ENCODE results near the gene VEZF1. TPM values are rescaled to one million over a fixed set of nuclear protein-coding genes. Genes with fewer than 3 reads are reported as not detected.

Gene VEZF1
- total and polyA plus RNA-seq, 2 experiments from 2014 or later, result 32.2 to 51.9 TPM

- H3K4me1 ChIP-seq (ENCODE audit: insufficient read depth), result peaks cover 11% of the 10 kb centered on the region; the same call in 1 of the 2 replicates
- peaks cover 91% of the 10 kb centered on the region for H3F3A ChIP-seq (ENCODE audit: insufficient read depth)
- H3K79me2 ChIP-seq (ENCODE audit: insufficient read depth), result peaks cover 45% of the 10 kb centered on the region
- peak overlapping the region; percentile 28; the same call in 1 of the 2 replicates for H3K9ac ChIP-seq
- H3K9me2 ChIP-seq (ENCODE audit: insufficient read depth), result no peaks in the 10 kb centered on the region
- H3K4me3 ChIP-seq, result no peak overlapping the region
- H4K20me1 ChIP-seq (ENCODE audit: insufficient read depth), result 0 out of 2 replicates have a peak, but pooled peaks cover 3% of the 10 kb centered on the region
- H2AFZ ChIP-seq, result no peak overlapping the region
- no peaks in the 10 kb centered on the region for H3K9me3 ChIP-seq (ENCODE audit: low read depth)
- TF ChIP-seq EZH2 (IDR thresholded peaks at IDR 0.05; ENCODE audit: insufficient read depth, poor library complexity, severe bottlenecking) (no peak), EZH2phosphoT487 (IDR thresholded peaks at IDR 0.05; ENCODE audit: insufficient read depth, low read depth) (no peak)
- no peaks in the 10 kb centered on the region for H3K27me3 ChIP-seq (replicated peaks; ENCODE audit: insufficient read depth)
- WGBS, 2 experiments (ENCODE audit: low coverage in 1 of 2, low lambda C conversion rate in 2 of 2, missing lambda C conversion rate in 2 of 2), result 32 to 33% methylated on average over 2 of the region's 2 CpGs
- in situ Hi-C loops (cut with MboI), result no loop called here
- no peak overlapping the region for H3K27ac ChIP-seq
- no peak overlapping the region for H3K4me2 ChIP-seq (ENCODE audit: unreplicated experiment)
- H3K36me3 ChIP-seq (ENCODE audit: low read depth), result peaks cover 31% of the 10 kb centered on the region
- DNase-seq, result no peak
Measured at GRCh38 chr17:57994436-57994835, 6.4 kb upstream of the VEZF1 start.

GRCh38 chr17:57993471-57994365 is 5.7 kb upstream of the VEZF1 start:
- Histone ChIP-seq H3K9ac (peak overlapping the region; percentile 14), H3K4me1 (ENCODE audit: insufficient read depth) (peaks cover 19% of the 10 kb centered on the region), H3K27ac (no peak overlapping the region), H3K79me2 (ENCODE audit: insufficient read depth) (peaks cover 38% of the 10 kb centered on the region), H3K9me3 (ENCODE audit: low read depth) (no peaks in the 10 kb centered on the region), H3K27me3 (replicated peaks; ENCODE audit: insufficient read depth) (no peaks in the 10 kb centered on the region), H3K9me2 (ENCODE audit: insufficient read depth) (no peaks in the 10 kb centered on the region), H2AFZ (no peak overlapping the region), H4K20me1 (ENCODE audit: insufficient read depth) (no peaks in the 10 kb centered on the region), H3K4me2 (ENCODE audit: unreplicated experiment) (no peak overlapping the region), H3K4me3 (no peak overlapping the region), H3K36me3 (ENCODE audit: low read depth) (peaks cover 24% of the 10 kb centered on the region), H3F3A (ENCODE audit: insufficient read depth) (peaks cover 92% of the 10 kb centered on the region)
- WGBS, 2 experiments (ENCODE audit: low coverage in 1 of 2, low lambda C conversion rate in 2 of 2, missing lambda C conversion rate in 2 of 2), result 58% methylated on average over 3 of the region's 3 CpGs
- in situ Hi-C loops (cut with MboI), result no loop called here
- no peak for TF ChIP-seq EZH2 (IDR thresholded peaks at IDR 0.05; ENCODE audit: insufficient read depth, poor library complexity, severe bottlenecking)
- TF ChIP-seq EZH2phosphoT487 (IDR thresholded peaks at IDR 0.05; ENCODE audit: insufficient read depth, low read depth), result no peak
- DNase-seq, result no peak

- peaks cover 2% of the 10 kb centered on the region; the same call in 1 of the 2 replicates for H3K36me3 ChIP-seq (ENCODE audit: low read depth)
- no peaks in the 10 kb centered on the region for H3K27me3 ChIP-seq (replicated peaks; ENCODE audit: insufficient read depth)
- DNase-seq, result no peak
- H3K9ac ChIP-seq, result no peak overlapping the region
- in situ Hi-C loops (cut with MboI), result no loop called here
- H3K27ac ChIP-seq, result no peak overlapping the region
- no peaks in the 10 kb centered on the region for H3K9me3 ChIP-seq (ENCODE audit: low read depth)
- TF ChIP-seq EZH2phosphoT487 (IDR thresholded peaks at IDR 0.05; ENCODE audit: insufficient read depth, low read depth) (no peak), EZH2 (IDR thresholded peaks at IDR 0.05; ENCODE audit: insufficient read depth, poor library complexity, severe bottlenecking) (no peak)
- no peaks in the 10 kb centered on the region for H3K9me2 ChIP-seq (ENCODE audit: insufficient read depth)
- peaks cover 32% of the 10 kb centered on the region for H3K79me2 ChIP-seq (ENCODE audit: insufficient read depth)
- H2AFZ ChIP-seq, result no peak overlapping the region
- no peak overlapping the region for H3K4me3 ChIP-seq
- peaks cover 20% of the 10 kb centered on the region for H3K4me1 ChIP-seq (ENCODE audit: insufficient read depth)
- H3F3A ChIP-seq (ENCODE audit: insufficient read depth), result peaks cover 82% of the 10 kb centered on the region
- H4K20me1 ChIP-seq (ENCODE audit: insufficient read depth), result no peaks in the 10 kb centered on the region
- no peak overlapping the region for H3K4me2 ChIP-seq (ENCODE audit: unreplicated experiment)
Measured at GRCh38 chr17:57991537-57991936, 3.5 kb upstream of the VEZF1 start.

- TF ChIP-seq EZH2 (IDR thresholded peaks at IDR 0.05; ENCODE audit: insufficient read depth, poor library complexity, severe bottlenecking) (no peak), EZH2phosphoT487 (IDR thresholded peaks at IDR 0.05; ENCODE audit: insufficient read depth, low read depth) (no peak)
- H3K27ac ChIP-seq, result no peak overlapping the region
- no peaks in the 10 kb centered on the region for H3K9me3 ChIP-seq (ENCODE audit: low read depth)
- no peak overlapping the region for H2AFZ ChIP-seq
- H3K4me2 ChIP-seq (ENCODE audit: unreplicated experiment), result no peak overlapping the region
- H4K20me1 ChIP-seq (ENCODE audit: insufficient read depth), result no peaks in the 10 kb centered on the region
- no peaks in the 10 kb centered on the region for H3K36me3 ChIP-seq (ENCODE audit: low read depth)
- H3K4me3 ChIP-seq, result no peak overlapping the region
- H3K9me2 ChIP-seq (ENCODE audit: insufficient read depth), result no peaks in the 10 kb centered on the region
- peaks cover 27% of the 10 kb centered on the region for H3K4me1 ChIP-seq (ENCODE audit: insufficient read depth)
- WGBS, 2 experiments (ENCODE audit: low coverage in 1 of 2, low lambda C conversion rate in 2 of 2, missing lambda C conversion rate in 2 of 2), result 91 to 95% methylated on average over 2 of the region's 2 CpGs
- H3K79me2 ChIP-seq (ENCODE audit: insufficient read depth), result peaks cover 47% of the 10 kb centered on the region
- H3K9ac ChIP-seq, result no peak overlapping the region
- H3K27me3 ChIP-seq (replicated peaks; ENCODE audit: insufficient read depth), result no peaks in the 10 kb centered on the region
- in situ Hi-C loops (cut with MboI), result no loop called here
- no peak for DNase-seq
- H3F3A ChIP-seq (ENCODE audit: insufficient read depth), result peaks cover 81% of the 10 kb centered on the region
Measured at GRCh38 chr17:57990037-57990436, 2.0 kb upstream of the VEZF1 start.

All from GM23248 (cell line).